Measurements from ENCODE around the gene CCNA2.

CCNA2 gene

DNA sequence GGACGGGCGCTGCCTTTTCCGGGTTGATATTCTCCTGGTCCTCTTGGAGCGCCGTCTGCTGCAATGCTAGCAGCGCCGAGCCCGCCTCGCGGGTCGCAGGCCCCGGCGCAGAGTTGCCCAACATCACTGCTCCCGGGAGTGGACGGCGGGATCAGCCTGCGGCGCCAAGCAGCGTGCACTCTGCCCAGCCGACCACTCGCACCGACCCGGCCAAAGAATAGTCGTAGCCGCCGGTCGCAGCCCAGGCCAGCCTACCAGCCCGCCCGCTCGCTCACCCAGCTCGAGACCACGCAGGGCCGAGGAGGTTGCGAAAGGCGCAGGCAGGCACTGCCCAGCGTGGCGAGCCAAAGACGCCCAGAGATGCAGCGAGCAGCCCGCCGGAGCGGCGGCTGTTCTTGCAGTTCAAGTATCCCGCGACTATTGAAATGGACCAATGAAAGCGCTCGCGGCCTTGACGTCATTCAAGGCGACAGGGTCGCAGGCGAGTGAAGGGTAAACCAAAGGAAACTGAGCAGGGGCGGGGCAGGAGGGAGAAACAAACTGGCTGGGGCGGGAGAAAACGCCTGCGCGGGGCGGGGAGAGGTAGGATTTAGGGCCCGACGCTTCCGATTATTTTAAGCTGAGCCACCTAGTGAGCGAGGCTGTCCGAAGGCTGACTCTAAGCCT is at the start of gene CCNA2:
Gene CCNA2, minus strand, starts transcription at position 379 of the 666 bp plus-strand sequence. Its CDS starts 255 bp downstream, at position 124.
- peak; percentile 93 for DNase-seq

DNA sequence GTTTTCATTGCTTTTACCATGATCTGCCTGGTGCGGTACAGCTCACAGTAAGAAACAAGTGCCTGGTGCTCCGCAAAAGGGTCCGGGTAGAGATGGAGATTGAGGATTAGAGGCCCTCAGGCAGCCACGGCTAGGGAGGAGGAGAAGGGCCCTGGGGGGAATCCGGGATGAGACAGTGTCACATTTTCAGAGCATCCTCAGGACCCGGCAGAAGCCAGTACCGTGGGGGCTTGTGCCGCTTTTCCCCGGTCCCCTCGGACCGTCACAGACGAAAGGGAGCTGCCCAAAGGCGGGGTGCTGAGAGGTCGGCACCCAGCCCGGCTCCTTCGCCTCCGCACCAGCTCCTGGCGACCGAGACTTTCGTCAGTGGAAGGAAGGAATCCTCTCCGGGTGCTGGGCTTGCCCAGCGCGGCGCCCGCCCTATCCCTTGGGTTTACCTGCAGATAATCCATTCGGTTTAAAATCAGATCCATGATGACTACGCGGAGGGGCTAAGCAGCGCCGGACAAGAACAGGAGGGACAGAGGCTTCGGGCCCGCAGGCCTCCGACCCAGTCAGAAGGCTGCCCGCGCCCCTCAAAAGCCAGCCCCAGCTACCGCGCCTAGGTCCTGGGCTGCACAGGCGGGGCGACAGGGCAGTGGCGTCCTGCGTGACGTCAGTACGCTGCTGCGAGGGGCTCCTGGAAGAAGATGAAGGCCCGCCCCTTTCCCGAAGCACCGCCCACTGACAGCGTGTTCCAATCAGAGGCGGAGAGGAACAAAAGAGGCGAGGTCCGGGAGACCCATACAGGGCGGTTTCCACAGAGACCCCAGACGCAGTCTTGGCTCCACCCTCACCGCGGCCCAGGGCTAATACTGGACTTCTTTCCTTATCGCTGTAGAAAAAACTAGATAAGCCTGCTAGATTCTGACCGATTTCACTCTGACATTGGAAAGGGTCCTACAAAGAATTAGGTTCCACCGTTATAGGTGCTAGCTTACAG is 46.4 kb upstream of the CCNA2 start, which contains the start of gene BBS7:
Gene BBS7, minus strand, starts transcription at position 634 of the 982 bp plus-strand sequence. Its CDS starts 161 bp downstream, at position 473.
- DNase-seq: peak; percentile 97

DNA sequence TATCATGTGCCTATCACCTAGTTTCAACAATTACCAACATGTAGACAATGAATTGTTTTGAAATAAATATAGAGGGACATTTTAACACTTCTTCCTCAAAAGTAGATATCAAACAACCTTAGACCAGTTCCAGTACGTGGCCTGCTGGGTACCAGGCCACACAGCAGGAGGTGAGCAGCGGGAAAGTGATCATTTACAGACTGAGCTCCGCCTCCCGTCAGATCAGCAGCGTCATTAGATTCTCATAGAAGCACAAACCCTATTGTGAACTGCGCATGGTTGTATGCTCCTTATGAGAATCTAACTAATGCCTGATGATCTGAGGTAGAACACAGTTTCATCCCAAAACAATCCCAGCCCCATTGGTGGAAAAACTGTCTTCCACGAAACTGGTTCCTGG is 40.1 kb upstream of the CCNA2 start:
- no peak for DNase-seq

DNA sequence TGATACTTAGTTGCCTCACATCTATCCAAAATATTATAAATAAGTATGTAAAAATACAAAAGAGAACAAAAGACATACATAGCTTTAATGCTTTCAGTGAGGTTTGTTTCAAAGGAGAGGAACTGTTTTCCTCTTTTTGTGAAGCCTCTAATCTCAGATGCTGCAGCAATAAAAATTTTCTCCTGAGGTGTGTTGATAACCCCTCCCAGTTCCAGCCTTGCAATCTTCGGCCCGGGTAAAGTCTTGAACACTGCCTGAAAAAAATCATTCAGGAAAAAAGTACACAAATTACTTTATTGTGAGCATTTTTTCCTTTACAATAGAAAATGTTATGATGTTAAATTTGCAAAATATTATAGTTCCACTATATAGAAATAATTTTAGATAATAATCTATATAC is 37.7 kb upstream of the CCNA2 start:
- no peak for DNase-seq

DNA sequence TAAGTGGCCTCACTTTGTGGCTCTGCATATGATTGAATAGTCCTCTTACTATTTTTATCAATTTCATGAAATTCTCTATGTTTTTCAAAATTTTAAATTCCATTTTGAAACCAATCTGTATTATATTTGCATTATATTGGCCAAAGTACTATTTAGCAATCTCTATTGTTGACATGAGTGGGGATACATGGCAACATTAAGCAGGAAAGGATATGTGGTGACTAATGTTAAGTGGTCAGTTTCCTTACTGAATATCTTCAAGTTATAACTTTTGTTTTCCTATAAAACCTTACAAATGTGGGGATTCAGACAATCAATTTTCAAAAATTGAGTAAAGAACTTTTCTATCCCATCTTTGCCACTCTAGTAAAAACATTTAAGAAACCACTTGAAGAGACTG is 36.4 kb upstream of the CCNA2 start:
- no peak for DNase-seq

DNA sequence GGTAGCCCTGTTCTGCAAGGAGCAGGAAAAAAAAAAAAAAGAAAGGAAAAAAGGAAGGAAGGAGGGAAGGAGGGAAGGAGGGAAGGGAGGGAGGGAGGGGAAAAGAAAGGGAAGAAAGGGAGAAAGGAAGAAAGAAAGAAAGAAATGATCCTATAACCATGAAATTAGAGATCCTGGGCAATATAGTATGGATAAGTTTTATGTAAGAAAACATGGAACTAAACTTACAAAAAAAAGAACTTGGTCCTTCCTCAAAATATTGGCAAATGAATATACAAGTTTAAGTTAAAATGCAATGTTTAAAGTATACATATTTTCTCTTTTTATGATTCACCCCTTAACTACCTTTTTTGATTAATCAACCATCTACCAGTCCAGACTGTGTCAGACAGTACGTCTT is 27.7 kb upstream of the CCNA2 start:
- no peak for DNase-seq

DNA sequence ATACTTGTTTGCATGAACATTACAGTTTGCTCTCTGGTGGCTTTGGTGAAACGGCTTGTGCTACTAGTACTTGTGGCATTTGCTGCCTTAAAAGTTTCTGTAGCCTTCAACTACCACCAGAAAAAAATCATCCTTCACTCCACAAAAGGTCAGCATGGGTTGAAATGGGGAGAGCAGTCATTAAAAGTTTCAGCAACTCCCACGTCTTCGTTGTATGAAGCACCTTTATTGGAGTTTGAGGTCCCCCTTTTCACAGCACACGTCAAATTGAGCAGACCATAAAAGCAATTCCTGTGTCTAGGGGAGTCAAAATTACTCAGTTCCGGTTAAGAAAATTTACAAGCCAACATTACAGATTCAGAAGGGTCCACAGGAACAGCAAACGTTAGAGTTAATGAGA is 23.0 kb upstream of the CCNA2 start:
- no peak for DNase-seq

DNA sequence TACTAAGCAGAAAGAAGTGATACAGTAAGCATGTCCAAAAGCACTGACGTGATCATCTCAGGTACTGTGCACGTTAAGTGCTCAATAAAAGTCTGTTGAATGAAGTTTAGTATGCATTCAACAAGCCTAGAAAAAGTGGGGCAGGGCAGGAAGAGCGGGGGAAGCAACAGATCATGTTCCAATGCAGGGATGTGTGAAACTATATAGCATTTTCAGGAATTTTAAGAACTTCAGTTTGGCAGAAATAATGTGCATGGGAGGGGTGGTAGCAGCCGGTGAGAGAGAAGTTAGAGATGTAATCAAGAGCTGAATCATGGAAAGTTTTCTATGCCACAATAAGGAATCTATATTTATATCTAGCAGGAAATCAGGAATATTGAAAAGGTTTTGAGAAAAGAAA is 19.2 kb upstream of the CCNA2 start:
- DNase-seq: no peak

DNA sequence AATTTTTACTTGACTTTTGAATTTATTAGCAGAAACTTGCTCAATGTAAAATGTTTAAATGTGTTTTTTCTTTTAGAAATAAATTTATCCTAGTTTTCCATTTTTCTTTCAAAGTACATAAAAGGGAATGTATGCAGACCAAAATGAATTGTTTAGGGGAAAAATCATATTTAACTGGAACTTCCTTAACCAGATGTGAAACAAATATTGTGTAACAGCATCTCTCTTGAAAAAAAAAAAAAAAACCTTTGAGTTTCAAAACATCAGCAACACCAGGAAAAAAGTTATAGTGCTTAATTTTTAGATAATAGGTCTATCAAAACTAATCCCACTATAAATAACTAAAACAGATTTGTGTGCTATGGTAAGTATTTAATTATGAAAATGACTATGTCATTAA is 14.5 kb upstream of the CCNA2 start:
- DNase-seq: no peak

DNA sequence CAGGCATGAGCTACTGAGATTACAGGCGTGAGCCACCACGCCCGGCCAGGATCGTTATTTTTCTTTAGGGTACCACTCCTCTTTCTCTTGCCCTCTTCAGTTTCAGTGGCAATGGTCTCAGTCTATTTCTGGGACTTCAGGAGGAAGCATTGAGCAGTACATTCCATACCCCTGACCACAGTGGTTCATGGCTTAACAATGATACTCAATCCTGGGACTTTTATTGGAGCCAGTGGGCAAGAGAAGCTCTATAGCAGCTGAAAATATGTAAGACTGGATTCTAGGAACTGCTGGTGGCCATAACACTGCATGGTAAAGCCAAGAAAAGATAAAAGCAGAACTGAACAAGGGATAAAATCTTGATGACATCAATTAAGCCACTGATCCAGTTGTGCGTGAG is 5.8 kb upstream of the CCNA2 start:
- no peak for DNase-seq

DNA sequence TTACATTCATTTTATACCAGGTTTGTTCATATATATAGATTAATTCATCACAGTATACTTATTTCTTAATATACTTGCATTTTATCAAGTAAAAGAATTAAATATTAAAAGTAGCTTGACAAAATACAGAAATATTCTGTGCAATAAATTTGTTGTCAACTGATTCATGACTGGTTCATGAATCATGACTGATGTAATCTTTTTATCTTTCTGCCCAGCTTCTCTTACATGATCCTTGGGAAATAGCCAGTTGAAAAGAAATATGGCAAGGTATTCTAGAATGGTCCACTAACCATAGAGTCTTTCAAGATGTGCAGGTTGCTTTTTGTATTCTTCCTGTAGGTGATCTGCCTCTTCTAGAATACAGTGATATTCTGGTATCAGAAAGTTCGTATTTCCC is 4.2 kb upstream of the CCNA2 start:
- no peak for DNase-seq

DNA sequence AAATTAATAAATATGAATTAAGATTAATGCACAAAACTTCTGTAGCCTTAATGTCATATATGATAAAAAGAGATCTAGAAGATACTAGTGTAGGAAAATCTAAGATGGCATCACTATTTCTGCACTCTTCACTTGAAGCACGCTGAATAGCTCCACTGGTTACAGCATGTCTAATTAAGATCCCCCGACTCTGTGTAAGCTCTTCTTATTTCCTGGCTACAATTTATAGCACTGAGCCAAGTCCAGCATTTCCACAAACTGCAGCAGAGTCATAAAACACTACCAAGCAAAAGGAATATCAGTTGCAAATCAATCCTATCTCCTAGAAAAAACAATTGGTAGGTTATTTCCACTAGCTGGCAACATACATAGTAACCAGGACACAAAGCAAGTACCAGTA is 1.3 kb upstream of the CCNA2 start:
- DNase-seq: no peak

DNA sequence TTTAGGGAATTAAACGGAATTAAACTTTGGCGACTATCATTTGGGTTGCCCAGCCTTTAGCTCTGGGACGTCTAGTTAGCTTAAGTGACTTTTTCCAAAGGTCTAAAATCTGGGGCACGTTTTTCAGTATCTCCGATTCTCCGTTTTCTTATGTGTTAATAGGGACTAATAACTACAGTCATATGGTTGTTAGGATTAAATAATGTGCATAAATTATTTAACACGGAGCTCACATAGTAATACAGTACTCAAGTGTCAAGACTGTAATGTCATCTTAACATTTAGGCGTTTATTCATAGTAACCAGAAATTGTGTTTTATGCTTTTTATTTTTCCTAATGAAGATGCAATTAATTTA is 466 bp upstream of the CCNA2 start:
- DNase-seq: no peak

DNA sequence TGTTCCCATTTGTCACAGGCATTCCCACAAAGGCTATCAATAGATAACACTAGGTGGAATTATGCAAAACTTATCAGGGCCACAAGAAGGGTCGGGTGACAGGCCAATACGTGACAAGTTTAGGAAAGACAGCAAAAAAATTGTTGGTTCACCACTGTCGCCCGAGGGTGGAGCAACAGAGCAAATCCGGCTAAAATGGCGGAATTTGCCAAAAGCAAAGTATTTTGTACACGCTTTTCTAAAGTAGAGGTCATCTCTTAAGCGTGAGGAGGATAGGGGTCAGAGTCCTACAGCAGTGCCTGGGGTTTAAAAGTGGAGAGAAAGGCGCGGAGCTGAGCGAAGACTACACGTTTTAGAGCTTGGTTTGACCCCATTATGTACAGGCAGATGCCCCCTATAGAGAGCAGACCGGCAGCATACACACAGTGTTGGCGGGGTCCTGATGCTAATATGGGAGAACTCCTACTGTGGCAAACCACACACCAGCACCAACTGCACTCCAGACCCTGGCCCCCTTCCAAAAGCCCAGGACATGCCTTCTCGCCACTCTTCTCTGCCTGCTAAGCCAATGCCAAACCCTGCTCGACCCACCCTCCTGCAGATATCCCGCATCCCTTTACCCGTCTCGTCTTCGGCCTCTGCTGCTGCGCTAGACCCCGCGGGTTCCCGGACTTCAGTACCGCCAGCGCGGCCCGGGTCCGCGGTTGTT is 733 bp downstream of the CCNA2 start:
- DNase-seq: no peak

DNA sequence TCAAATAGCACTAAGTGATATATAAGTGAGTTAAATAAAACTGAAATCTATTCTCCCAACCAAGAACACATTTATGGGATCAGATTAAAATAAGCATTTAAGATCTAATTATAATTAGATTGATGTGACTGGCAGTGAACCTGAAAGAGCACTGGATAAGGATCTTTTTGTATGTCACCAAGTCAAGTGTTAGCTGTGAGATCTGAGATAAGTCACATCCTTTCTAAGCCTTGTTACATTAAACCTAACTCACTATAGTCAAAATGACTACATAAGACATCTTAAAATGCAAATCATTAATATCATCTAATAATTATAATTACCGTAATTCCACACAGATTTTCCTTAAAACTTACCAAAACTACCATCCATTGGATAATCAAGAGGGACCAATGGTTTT is 1.6 kb downstream of the CCNA2 start:
- DNase-seq: no peak

DNA sequence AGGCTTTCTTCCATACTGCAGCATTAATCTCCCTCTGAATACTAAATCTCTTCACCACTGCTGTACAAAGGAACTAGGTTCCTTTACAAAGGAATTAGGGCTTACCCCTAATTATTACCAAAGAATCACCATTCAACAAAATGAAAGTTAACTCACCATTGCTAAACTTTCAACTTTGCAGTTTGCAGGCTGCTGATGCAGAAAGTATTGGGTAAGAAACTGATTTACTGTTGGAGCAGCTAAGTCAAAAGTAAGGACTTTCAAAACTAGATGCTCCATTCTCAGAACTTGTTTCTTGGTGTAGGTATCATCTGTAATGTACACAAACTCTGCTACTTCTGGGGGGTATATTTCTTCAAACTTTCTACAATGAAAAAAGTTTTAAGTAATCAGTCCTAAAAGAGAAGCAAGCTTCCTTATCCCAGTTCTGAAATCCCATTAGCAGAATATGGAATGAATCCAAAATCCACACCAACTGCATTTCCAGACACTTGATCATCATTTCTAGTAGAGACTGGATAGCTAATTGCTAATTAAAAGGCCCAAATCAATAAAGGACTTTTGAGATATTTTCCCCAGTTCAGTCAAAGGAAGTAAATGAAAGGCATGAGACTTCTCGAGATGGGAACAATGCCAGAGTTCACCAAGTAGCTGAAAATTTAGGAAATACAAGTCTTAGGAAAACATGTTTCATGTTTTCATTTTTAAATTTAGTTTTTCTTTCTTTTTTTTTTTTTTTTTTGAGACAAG is 4.3 kb downstream of the CCNA2 start:
- no peak for DNase-seq

DNA sequence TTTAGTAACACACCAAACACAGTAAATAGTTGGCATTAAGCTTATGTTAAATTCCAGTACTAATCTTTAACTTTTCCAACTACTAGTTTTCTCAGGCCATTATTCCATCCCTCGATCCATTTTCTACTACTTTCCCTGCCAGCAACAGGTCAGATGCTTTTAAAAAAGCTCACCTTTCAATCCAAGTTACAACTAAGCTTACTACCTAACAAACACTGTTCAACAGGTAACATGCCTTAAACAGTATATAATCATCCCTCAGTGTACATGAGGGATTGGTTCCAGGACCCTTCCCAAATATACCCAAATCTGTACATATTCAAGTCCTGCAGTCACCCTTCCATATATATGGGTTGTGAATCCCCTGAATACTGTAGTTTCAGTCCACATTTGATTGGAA is 5.5 kb downstream of the CCNA2 start:
- DNase-seq: no peak

DNA sequence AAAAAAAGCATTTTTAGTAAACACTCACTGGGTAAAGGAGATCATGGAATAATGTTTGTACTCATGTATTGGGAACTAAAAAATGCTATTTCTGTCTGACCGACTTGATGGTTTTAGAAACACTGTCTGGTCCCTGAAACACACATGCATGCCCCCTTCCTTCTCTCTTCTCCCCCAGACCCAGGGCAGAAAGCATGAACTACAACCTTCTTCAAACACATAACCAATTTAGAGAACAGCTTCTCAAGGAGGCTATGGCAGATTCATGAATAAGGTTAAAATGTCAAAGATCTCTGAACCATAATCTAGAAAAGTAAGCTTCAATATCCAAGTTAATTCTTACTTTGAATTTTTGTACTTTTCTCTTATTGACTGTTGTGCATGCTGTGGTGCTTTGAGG is 6.0 kb downstream of the CCNA2 start:
- DNase-seq: no peak

DNA sequence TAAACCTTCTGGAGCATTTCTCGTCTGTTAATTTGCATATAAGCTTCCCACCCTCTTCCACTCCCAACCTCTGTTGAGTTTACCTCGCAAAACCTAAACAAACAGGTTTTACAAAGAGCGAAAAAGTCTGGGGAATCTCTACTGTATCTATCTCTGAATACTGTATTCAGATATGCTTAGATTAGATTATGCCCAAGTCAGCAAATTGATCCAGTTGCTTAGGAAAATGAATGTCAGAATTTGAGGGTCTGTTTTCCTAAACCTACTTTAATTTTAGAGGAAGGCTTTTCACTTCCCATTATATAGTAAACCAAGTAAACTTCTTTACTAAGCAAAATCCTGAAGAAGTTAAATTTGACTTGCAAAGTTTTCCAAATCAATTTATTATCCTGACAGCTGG is 6.7 kb downstream of the CCNA2 start:
- DNase-seq: no peak

DNA sequence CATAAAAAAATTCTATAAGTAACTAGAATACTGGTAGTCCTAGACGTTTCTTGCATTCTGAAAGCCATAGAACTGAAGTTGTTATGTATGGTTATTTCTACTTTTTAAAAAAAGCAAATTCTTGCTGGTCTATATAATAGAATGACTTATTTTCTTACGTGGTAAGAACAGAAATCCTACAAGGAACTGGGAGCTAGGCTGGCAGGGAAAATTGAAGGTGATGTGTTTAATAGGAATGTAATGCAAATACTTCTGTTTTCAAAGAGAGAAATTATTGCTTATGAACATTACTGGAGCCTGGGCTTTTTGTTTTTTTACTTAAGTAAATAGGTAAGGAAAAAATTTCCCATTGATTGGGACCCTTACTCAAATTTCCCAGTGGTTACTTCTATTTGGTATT is 8.9 kb downstream of the CCNA2 start:
- no peak for DNase-seq

DNA sequence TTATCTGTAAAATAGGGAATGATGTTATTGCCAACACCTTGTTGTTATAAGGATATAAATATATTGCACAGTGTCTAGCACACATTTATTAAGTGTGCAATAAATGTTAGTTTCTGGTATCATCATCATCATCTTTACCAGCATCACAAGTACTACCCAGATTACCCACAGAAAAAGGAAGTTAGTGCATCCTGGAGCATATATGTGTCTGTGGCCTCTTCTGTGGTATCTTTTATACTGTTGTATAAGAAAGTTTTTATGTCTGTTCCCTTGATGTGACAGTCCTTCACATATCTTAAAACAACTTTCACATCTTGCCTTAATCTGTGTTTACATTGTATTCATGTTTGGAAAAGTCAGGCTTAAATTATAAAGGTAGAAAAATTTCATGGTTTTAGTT is 12.6 kb downstream of the CCNA2 start:
- no peak for DNase-seq

DNA sequence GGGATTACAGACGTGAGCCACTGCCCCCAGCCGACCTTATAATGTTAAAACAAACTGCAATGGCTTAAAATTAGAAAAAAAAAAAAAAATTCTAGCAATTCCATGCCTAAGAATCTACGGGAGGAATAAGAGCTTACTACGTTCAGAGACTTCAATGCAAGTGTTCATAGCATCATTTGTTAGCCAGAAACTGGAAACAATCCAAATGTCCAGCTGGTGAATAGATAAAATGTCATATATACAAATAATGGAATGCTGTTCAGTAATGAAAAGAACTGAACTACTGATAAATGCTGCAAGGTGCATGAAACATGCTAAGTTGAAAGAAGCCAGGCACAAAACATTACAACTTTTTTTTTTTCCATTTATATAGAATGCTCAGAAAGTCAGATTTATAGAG is 17.3 kb downstream of the CCNA2 start:
- no peak for DNase-seq

DNA sequence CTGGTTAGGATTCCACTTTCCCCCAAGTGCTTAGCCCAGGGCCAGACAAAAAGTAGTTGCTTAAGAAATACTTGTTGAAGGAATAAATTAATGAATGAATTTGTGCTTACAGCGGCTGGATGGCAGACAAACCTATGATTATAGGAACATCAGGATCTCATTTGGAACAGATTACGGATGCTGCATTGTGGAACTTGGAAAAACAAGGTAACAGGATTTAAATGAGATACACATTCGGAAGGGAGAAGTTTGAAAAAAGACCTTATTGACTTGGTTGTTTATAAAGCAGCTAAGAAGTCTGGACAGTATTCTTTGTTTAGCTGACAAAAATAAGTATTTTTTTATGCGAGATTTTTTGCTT is 22.0 kb downstream of the CCNA2 start:
- no peak for DNase-seq

Measured in NCI-H1092 (cell line).